Mesothelial cell of epicardium (in vitro differentiated cells): ENCODE data around the gene CPAMD8. TPM values are rescaled to one million over a fixed set of nuclear protein-coding genes. Genes with fewer than 3 reads are reported as not detected.

ENCODE experiments used
- DNase-seq, 2 experiments: peaks; one replicate each; pipeline ENCODE4 v3.0.0; 2021; ENCODE audit warnings: low spot score in 2 of 2; ENCODE audit not compliant: unreplicated experiment in 2 of 2
- H3K27ac Mint-ChIP-seq: 2 replicates; pipeline ENCODE4 v1.8.0; 2021; ENCODE audit warnings: mixed read lengths
- H3K27me3 Mint-ChIP-seq: 2 replicates; pipeline ENCODE4 v1.8.0; 2021; ENCODE audit warnings: low read depth, mixed read lengths
- H3K36me3 Mint-ChIP-seq: 2 replicates; pipeline ENCODE4 v1.8.0; 2021; ENCODE audit warnings: mixed read lengths
- H3K4me1 Mint-ChIP-seq: 2 replicates; pipeline ENCODE4 v1.8.0; 2021; ENCODE audit warnings: mixed read lengths
- H3K4me3 Mint-ChIP-seq: 2 replicates; pipeline ENCODE4 v1.8.0; 2021; ENCODE audit warnings: mild to moderate bottlenecking, moderate library complexity, mixed read lengths
- H3K9me3 Mint-ChIP-seq: 2 replicates; pipeline ENCODE4 v1.8.0; 2021; ENCODE audit warnings: mixed read lengths
- total RNA-seq: library from RNA; stranded (reverse); gene quantifications from 3 replicates; pipeline ENCODE4 v1.2.1, GENCODE V29; 2021
- TF ChIP-seq, protein P1 (sequence below): fragments of 200-600 bp; sonication (generic); IDR thresholded peaks from one replicate; pipeline ENCODE4 v1.5.0; 2021; ENCODE audit warnings: antibody characterized with exemption; ENCODE audit not compliant: unreplicated experiment

Gene CPAMD8
- total RNA-seq, 1 donor from 2014 or later = 40.9 TPM

DNA sequence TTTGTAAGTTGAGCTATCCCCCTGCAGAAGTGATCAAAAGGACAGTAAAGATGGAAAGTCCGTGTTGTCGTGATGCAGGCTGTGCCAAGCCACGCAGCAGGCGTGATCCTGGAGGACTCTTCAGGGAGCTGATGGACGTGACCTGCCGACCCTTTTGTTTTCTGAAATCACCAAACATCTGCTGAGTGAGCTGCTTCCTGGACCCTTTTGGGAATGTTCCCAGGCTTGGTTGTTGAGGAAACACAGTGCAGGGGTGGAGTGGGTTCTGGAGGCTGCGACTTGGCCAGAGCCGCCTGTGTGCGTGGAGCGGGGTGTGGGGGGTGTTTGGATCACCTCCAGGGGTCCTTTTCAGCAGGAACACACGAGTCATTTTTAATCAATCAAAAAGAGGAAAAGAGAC is 15.4 kb upstream of the CPAMD8 start:
- DNase-seq = no peak
- H3K36me3 Mint-ChIP-seq = no peaks in the 10 kb centered on the region
- no peaks in the 10 kb centered on the region for H3K9me3 Mint-ChIP-seq
- TF ChIP-seq, protein P1, sequence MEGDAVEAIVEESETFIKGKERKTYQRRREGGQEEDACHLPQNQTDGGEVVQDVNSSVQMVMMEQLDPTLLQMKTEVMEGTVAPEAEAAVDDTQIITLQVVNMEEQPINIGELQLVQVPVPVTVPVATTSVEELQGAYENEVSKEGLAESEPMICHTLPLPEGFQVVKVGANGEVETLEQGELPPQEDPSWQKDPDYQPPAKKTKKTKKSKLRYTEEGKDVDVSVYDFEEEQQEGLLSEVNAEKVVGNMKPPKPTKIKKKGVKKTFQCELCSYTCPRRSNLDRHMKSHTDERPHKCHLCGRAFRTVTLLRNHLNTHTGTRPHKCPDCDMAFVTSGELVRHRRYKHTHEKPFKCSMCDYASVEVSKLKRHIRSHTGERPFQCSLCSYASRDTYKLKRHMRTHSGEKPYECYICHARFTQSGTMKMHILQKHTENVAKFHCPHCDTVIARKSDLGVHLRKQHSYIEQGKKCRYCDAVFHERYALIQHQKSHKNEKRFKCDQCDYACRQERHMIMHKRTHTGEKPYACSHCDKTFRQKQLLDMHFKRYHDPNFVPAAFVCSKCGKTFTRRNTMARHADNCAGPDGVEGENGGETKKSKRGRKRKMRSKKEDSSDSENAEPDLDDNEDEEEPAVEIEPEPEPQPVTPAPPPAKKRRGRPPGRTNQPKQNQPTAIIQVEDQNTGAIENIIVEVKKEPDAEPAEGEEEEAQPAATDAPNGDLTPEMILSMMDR = no peak
- no peak overlapping the region for H3K4me3 Mint-ChIP-seq
- no peak overlapping the region for H3K27ac Mint-ChIP-seq
- H3K27me3 Mint-ChIP-seq = peaks cover 11% of the 10 kb centered on the region
- H3K4me1 Mint-ChIP-seq = no peaks in the 10 kb centered on the region

DNA sequence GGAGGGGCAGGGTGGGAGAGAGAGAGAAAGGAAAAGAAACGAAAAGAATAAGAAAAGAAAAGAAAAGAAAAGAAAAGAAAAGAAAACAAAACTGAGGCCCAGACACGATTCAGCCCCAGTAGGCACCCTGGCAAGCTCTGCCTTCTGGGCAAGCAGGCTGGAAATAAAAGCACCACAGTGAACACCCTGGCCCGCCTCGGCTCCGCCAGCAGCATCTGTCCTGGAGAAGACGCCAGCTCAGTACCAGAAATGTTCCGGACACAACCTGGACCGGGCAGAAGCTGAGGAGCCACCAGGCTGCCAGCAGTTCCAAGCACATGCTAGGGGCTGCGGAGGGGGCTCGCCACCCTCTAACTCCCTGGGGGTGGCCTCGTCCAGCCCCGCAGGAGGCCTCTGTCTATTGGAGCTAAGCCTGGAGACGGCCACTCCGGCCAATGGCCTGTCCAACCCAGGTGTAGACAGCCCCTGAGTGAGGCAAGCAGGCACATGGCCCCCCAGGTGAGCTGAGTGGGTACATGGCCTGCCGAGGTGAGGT is 11.4 kb upstream of the CPAMD8 start:
- no peaks in the 10 kb centered on the region for H3K36me3 Mint-ChIP-seq
- H3K27me3 Mint-ChIP-seq = peaks cover 11% of the 10 kb centered on the region
- H3K9me3 Mint-ChIP-seq = no peaks in the 10 kb centered on the region
- no peak overlapping the region for H3K4me3 Mint-ChIP-seq
- TF ChIP-seq, protein P1 = no peak
- H3K4me1 Mint-ChIP-seq = no peaks in the 10 kb centered on the region
- no peak for DNase-seq
- H3K27ac Mint-ChIP-seq = no peak overlapping the region

DNA sequence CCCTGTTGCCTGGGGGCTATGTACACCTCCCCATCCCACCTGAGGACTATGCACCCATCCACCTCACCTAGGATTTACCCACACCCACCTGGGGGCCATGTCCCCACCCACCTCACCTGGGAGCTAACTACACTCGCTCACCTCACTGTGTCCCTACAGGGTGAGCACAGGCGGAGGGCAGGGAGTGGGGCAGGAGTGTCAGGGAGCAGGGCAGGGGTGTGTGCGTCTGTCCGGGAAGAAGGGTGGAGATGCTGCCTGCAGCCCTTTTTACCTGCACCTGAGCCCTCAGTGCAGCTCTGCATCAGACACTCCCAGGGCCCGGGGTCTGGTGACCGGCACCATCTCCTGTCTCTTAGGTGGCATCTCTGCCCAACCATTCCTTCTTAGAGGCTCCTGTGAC is 10.6 kb upstream of the CPAMD8 start:
- TF ChIP-seq, protein P1 = no peak
- no peak for DNase-seq
- Mint-ChIP-seq H3K27ac (no peak overlapping the region), H3K36me3 (no peaks in the 10 kb centered on the region), H3K9me3 (no peaks in the 10 kb centered on the region), H3K4me3 (no peak overlapping the region), H3K27me3 (peaks cover 16% of the 10 kb centered on the region), H3K4me1 (no peaks in the 10 kb centered on the region)

DNA sequence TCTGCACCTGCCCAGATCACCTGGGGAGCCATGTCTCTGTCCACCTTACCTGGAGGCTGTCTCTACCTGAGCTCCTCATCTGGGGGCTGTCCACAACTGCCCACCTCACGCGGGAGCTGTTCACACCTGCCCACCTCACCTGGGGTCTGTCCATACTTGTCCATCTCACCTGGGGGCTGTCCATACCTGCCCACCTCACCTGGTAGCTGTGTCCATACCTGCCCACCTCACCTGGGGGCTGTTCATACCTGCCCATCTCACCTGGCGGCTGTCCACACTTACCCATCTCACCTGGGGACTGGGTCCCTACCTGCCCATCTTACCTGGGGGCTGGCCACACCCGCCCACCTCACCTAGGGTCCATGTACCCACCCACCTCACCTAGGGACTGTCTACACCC is 10.0 kb upstream of the CPAMD8 start:
- H3K27ac Mint-ChIP-seq = no peak overlapping the region
- DNase-seq = no peak
- H3K27me3 Mint-ChIP-seq = peaks cover 16% of the 10 kb centered on the region
- H3K4me1 Mint-ChIP-seq = no peaks in the 10 kb centered on the region
- TF ChIP-seq, protein P1 = no peak
- H3K36me3 Mint-ChIP-seq = no peaks in the 10 kb centered on the region
- H3K9me3 Mint-ChIP-seq = no peaks in the 10 kb centered on the region
- H3K4me3 Mint-ChIP-seq = no peak overlapping the region

DNA sequence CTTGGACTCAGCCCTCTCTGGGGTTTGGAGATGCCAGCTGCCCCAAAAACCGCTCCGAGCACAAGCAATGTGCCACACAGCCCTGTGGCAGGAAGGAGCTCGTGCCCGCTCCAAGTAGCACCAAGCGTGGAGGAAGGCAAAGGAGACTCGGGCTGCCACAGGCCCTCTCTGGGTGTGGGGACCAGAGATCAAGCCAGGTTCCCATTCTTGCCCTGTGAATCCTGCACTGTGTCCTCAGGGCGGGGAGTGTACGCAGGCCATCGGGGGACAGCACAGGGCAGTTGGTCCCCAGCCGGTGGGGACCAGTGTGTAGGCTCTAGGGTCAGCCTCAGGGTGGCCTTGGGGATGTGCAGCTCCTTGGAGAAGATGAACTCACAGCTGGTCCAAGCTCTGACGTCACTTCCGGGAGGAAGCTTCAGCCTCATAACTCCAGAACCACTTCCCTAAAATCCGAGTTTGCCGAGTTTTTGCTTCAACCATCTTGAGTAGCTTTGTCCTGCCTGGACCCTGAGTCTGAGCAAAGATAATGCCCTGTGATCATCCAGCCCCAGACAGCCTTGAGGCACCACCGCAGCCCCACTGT is 9.3 kb upstream of the CPAMD8 start:
- no peaks in the 10 kb centered on the region for H3K4me1 Mint-ChIP-seq
- peaks cover 17% of the 10 kb centered on the region for H3K27me3 Mint-ChIP-seq
- no peak overlapping the region for H3K4me3 Mint-ChIP-seq
- H3K9me3 Mint-ChIP-seq = no peaks in the 10 kb centered on the region
- TF ChIP-seq, protein P1 = no peak
- DNase-seq = no peak
- no peaks in the 10 kb centered on the region for H3K36me3 Mint-ChIP-seq
- H3K27ac Mint-ChIP-seq = no peak overlapping the region
